GM12878 (cell line): ENCODE results near the gene SLIRP. TPM values are rescaled to one million over a fixed set of nuclear protein-coding genes. Genes with fewer than 3 reads are reported as not detected.

Experiments used
- ATF7 ChIP-seq: fragments of 450-650 bp; IDR thresholded peaks from 2 replicates; pipeline ENCODE4 v1.6.1; 2016; ENCODE audit warnings: low read depth, mild to moderate bottlenecking
- BHLHE40 ChIP-seq, 2 experiments: fragments of 450-650 bp in 1 of 2; IDR thresholded peaks; 2 replicates each; pipeline ENCODE4 v1.6.1; 2011 to 2017; ENCODE audit warnings: low read depth in 2 of 2, borderline replicate concordance in 1 of 2, improper control_type of control experiment in 1 of 2, low read length in 1 of 2, mild to moderate bottlenecking in 1 of 2
- CBX3 ChIP-seq: fragments of 200-600 bp; sonication (generic); IDR thresholded peaks from 2 replicates; pipeline ENCODE4 v1.6.1; 2016; ENCODE audit warnings: low read depth, borderline replicate concordance
- CHD2 ChIP-seq: IDR thresholded peaks from 2 replicates; pipeline ENCODE4 v1.6.1; 2011; ENCODE audit warnings: low read depth, low read length, improper control_type of control experiment, borderline replicate concordance
- CHD4 ChIP-seq: fragments of 200-600 bp; sonication (generic); IDR thresholded peaks from 2 replicates; pipeline ENCODE4 v1.6.1; 2016; ENCODE audit warnings: mild to moderate bottlenecking
- CUX1 ChIP-seq: IDR thresholded peaks from 2 replicates; pipeline ENCODE4 v1.6.1; 2012; ENCODE audit warnings: improper control_type of control experiment, low read depth, low read length; ENCODE audit not compliant: insufficient replicate concordance
- EP300 ChIP-seq, 2 experiments: fragments of 150-350 bp in 1 of 2; IDR thresholded peaks; 2 replicates each; pipeline ENCODE4 v1.6.1; 2011 to 2012; ENCODE audit warnings: low read depth in 2 of 2, low read length in 2 of 2, borderline replicate concordance in 1 of 2, improper control_type of control experiment in 1 of 2, inconsistent platforms in 1 of 2; ENCODE audit not compliant: control insufficient read depth in 1 of 2
- HDAC6 ChIP-seq: fragments of 200-600 bp; sonication (generic); IDR thresholded peaks from one replicate; pipeline ENCODE4 v1.8.0; 2017; ENCODE audit warnings: antibody characterized with exemption; ENCODE audit not compliant: unreplicated experiment
- MEF2A ChIP-seq: IDR thresholded peaks from 2 replicates; pipeline ENCODE4 v1.6.1; 2011; ENCODE audit warnings: low read depth, mild to moderate bottlenecking, low read length, moderate library complexity; ENCODE audit not compliant: insufficient read depth
- MTA2 ChIP-seq: fragments of 450-650 bp; IDR thresholded peaks from 2 replicates; pipeline ENCODE4 v1.6.1; 2016; ENCODE audit warnings: low read depth, mild to moderate bottlenecking, moderate library complexity
- MXI1 ChIP-seq: fragments of 150-350 bp; IDR thresholded peaks from 2 replicates; pipeline ENCODE4 v1.6.1; 2011; ENCODE audit warnings: low read depth, mild to moderate bottlenecking, inconsistent platforms, low read length, improper control_type of control experiment
- MYB ChIP-seq: fragments of 150-350 bp; IDR thresholded peaks from 2 replicates; pipeline ENCODE4 v1.6.1; 2014; ENCODE audit warnings: mild to moderate bottlenecking, low read depth, low read length, borderline replicate concordance
- REST ChIP-seq: IDR thresholded peaks from 2 replicates; pipeline ENCODE4 v1.6.1; 2012; ENCODE audit warnings: mild to moderate bottlenecking, low read depth, low read length
- TBL1XR1 ChIP-seq: IDR thresholded peaks from 2 replicates; pipeline ENCODE4 v1.6.1; 2012; ENCODE audit warnings: low read depth, low read length, improper control_type of control experiment
- ZBTB33 ChIP-seq: fragments of 450-650 bp; IDR thresholded peaks from 2 replicates; pipeline ENCODE4 v1.6.1; 2017; ENCODE audit warnings: mild to moderate bottlenecking
- ZNF207 ChIP-seq: fragments of 450-650 bp; IDR thresholded peaks from 2 replicates; pipeline ENCODE4 v1.6.1; 2014; ENCODE audit warnings: antibody characterized with exemption, mild to moderate bottlenecking, borderline replicate concordance
- ZZZ3 ChIP-seq: IDR thresholded peaks from 2 replicates; pipeline ENCODE4 v1.6.1; 2011; ENCODE audit warnings: low read depth; ENCODE audit not compliant: control insufficient read depth, insufficient read length
- polyA plus RNA-seq, 11 experiments: library from polyadenylated mRNA; depleted of rRNA in 4 of 11; unstranded in 6 of 11; stranded (reverse) in 5 of 11; fragments of >200 nt; fragmentation: Nextera tagmentation in 4 of 11; fragmentation: Illumina TruSeq in 1 of 11; extraction: Ambion mirVana in 4 of 11; extraction: Trizol in 1 of 11; gene quantifications; 1 replicate in 1 of 11; 2 replicates in 10 of 11; pipeline versions ENCODE4 v1.2.1 to v1.2.3, GENCODE V29; 2011 to 2016; ENCODE audit warnings: inconsistent platforms in 2 of 11, missing spikeins in 2 of 11, low read depth in 1 of 11
- total RNA-seq, 4 experiments: library from RNA; depleted of rRNA in 3 of 4; stranded (reverse); fragments of >200 nt in 3 of 4; fragmentation: Illumina TruSeq in 1 of 4; extraction: Trizol in 1 of 4; gene quantifications; 2 replicates each; pipeline versions ENCODE4 v1.2.1 to v1.2.3, GENCODE V29; 2013 to 2021

The SLIRP gene
- total and polyA plus RNA-seq, 10 of the 15 experiments (the other 5 are each of a cell fraction or from before 2014, with no cell fraction given), result 196 to 1,510 (median 596) TPM

- no peak for TF ChIP-seq CUX1
- TF ChIP-seq BHLHE40 (IDR thresholded peaks at IDR 0.05; ENCODE audit: borderline replicate concordance in 1 of 2, low read depth in 2 of 2, low read length in 1 of 2), result peak in 1 of 2 experiments; percentile 19; a peak in 1 of 4 replicates
- TF ChIP-seq REST, result no peak
- peak; percentile 31; the same call in 1 of the 2 replicates for TF ChIP-seq ATF7
- TF ChIP-seq MEF2A, result no peak
- TF ChIP-seq MTA2, result no peak
- no peak for TF ChIP-seq CHD2
- TF ChIP-seq CHD4, result no peak
- no peak for TF ChIP-seq HDAC6
- TF ChIP-seq ZBTB33, result no peak
- TF ChIP-seq EP300 (IDR thresholded peaks at IDR 0.05; ENCODE audit: borderline replicate concordance in 1 of 2, control insufficient read depth in 1 of 2, low read depth in 2 of 2, low read length in 2 of 2), result no peak
- no peak for TF ChIP-seq TBL1XR1
- TF ChIP-seq MXI1, result 0 out of 2 replicates have a peak, but pooled peaks have one; percentile 23
- no peak for TF ChIP-seq ZZZ3
- TF ChIP-seq MYB, result no peak
- TF ChIP-seq ZNF207, result 0 out of 2 replicates have a peak, but pooled peaks have one; percentile 41
- TF ChIP-seq CBX3, result no peak
Measured at GRCh38 chr14:77760381-77761204, 52.7 kb downstream of the SLIRP start, which contains the start of gene SNW1 (continued).
